ENCODE data around the gene CNTNAP2.

GRCh38 chr7:148037044-148037443, 1920.4 kb downstream of the CNTNAP2 start:
- TF ChIP-seq, protein P1, sequence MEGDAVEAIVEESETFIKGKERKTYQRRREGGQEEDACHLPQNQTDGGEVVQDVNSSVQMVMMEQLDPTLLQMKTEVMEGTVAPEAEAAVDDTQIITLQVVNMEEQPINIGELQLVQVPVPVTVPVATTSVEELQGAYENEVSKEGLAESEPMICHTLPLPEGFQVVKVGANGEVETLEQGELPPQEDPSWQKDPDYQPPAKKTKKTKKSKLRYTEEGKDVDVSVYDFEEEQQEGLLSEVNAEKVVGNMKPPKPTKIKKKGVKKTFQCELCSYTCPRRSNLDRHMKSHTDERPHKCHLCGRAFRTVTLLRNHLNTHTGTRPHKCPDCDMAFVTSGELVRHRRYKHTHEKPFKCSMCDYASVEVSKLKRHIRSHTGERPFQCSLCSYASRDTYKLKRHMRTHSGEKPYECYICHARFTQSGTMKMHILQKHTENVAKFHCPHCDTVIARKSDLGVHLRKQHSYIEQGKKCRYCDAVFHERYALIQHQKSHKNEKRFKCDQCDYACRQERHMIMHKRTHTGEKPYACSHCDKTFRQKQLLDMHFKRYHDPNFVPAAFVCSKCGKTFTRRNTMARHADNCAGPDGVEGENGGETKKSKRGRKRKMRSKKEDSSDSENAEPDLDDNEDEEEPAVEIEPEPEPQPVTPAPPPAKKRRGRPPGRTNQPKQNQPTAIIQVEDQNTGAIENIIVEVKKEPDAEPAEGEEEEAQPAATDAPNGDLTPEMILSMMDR (conservative IDR thresholded peaks at IDR 0.05 in 1 of 2, IDR thresholded peaks at IDR 0.05 in 1 of 2; ENCODE audit: low read depth in 1 of 2, low read length in 2 of 2), result no peak
- TF ChIP-seq EZH2 (IDR thresholded peaks at IDR 0.05; ENCODE audit: low read length, missing control alignments), result no peak

All from fibroblast of lung (primary cell).